Astrocyte of the cerebellum (primary cell): Measurements from ENCODE around the gene GLI3.

Source experiments
- DNase-seq: peaks from one replicate; pipeline ENCODE4 v3.0.0-alpha.2; 2011; ENCODE audit warnings: low read depth
- H3K4me3 ChIP-seq: 2 replicates; pipeline ENCODE4 v1.5.1; 2011; ENCODE audit warnings: mild to moderate bottlenecking, low read depth, low read length, moderate library complexity
- in situ Hi-C: cut with HindIII; loops from 2 replicates; pipeline ENCODE4 v1.10.0; 2017; ENCODE audit warnings: low sequenced_read_pairs
- TF ChIP-seq, protein P1 (sequence below): IDR thresholded peaks from 2 replicates; pipeline ENCODE4 v1.5.1; 2012; ENCODE audit warnings: low read length, low read depth, moderate library complexity, mild to moderate bottlenecking; ENCODE audit errors: missing control alignments

The GLI3 gene

DNA sequence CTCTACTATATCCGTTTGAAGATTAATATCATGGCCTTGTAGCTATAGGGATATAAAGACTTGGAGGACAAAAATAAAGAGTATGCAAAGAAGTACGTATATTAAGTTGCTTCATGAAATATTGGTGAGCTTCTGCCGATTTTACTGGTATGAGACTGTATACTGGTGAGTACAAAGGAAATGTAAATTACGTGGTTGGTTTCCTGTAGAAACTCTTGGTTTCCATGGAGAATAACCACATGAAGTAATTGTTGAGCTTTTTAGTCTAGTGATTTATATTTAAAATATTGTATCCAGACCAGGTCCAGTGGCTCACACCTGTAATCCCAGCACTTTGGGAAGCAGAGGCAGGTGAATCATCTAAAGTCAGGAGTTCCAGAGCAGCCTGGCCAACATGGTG is 32.2 kb upstream of the GLI3 start:
- in situ Hi-C loops = no loop called here
- DNase-seq = peak; percentile 42
- H3K4me3 ChIP-seq = no peak overlapping the region
- TF ChIP-seq, protein P1, sequence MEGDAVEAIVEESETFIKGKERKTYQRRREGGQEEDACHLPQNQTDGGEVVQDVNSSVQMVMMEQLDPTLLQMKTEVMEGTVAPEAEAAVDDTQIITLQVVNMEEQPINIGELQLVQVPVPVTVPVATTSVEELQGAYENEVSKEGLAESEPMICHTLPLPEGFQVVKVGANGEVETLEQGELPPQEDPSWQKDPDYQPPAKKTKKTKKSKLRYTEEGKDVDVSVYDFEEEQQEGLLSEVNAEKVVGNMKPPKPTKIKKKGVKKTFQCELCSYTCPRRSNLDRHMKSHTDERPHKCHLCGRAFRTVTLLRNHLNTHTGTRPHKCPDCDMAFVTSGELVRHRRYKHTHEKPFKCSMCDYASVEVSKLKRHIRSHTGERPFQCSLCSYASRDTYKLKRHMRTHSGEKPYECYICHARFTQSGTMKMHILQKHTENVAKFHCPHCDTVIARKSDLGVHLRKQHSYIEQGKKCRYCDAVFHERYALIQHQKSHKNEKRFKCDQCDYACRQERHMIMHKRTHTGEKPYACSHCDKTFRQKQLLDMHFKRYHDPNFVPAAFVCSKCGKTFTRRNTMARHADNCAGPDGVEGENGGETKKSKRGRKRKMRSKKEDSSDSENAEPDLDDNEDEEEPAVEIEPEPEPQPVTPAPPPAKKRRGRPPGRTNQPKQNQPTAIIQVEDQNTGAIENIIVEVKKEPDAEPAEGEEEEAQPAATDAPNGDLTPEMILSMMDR = no peak

DNA sequence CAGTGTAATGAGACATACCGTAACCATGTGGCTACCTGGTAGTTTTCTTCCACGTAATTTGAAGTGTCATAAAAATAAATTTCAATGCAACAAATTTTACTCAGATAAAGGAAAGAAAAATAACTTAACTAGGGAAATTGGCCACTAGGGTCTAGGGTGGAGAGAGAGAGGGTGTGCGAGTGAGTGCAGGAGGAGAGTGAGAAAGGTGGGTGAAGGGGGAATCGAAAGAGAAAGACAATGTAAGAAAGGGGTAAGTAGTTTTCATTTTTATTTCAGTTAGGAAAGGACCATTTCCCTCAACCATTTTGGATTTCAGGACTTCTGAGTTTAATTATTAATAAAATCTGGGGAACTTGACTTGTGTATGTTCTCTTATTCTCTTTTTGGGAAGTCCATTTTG is 27.7 kb upstream of the GLI3 start:
- in situ Hi-C loops = no loop called here
- no peak overlapping the region for H3K4me3 ChIP-seq
- DNase-seq = no peak
- TF ChIP-seq, protein P1 = no peak

DNA sequence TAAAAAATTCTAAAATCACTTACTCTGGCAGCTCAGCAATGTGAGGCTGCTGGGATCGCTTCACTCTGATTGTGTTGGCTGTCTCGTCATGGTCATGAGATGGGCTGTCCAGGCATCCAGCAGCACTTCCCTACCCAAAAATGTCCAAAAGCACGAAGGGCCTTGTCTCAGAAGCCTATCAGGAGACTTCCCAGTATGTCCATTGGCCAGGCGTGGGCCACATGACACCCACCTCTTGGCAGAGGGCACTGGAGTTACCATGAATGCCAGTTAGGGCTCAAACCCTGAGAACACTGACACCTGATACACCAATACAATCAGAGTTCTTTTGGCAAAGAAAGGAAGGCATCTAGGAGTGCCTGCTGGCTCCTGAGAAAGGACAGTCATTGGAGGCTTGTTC is 27.0 kb upstream of the GLI3 start:
- H3K4me3 ChIP-seq = no peak overlapping the region
- DNase-seq = no peak
- TF ChIP-seq, protein P1 = no peak
- in situ Hi-C loops = no loop called here

DNA sequence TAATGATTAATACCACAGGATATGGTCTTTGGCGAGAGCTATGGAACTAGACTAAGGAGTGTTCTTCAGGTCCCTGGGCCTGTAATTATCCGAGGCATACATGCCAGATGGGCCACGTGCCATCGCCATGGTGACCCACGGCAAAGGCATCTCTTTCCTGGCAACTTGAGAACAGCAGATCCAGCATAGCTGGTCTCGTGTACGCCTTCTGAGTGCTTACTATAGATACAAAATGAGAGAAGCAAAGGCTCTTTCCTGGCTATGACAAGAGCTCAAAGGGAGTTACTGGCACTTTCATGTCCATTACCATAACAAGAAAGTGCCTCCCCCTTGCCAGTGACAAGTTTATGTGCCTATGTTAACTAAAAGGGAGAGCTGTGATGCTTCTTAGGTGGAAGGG is 26.0 kb upstream of the GLI3 start:
- in situ Hi-C loops = no loop called here
- DNase-seq = peak; percentile 72
- H3K4me3 ChIP-seq = no peak overlapping the region

DNA sequence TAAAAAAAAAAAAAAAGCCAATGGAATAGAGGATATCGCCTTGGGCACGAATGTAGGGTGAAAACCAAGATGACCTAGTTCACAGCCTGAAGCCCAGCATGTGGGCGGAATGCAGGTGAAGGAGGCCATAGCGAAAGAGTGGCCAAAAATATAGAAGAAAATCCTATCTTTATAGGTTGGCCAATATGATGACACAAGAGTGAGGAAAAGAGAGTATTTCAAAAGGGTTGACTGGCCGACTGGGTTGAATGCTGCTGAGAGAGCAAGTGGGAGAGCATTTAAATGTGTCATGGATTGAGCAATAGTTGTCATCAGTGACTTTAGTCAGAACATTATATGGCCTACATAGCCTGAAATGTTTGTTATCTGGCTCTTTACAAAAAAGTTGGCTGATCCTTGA is 17.2 kb upstream of the GLI3 start:
- TF ChIP-seq, protein P1 = no peak
- no peak for DNase-seq

More for the DNA sequence above, 26.0 kb upstream of the GLI3 start:
- TF ChIP-seq, protein P1 = no peak

DNA sequence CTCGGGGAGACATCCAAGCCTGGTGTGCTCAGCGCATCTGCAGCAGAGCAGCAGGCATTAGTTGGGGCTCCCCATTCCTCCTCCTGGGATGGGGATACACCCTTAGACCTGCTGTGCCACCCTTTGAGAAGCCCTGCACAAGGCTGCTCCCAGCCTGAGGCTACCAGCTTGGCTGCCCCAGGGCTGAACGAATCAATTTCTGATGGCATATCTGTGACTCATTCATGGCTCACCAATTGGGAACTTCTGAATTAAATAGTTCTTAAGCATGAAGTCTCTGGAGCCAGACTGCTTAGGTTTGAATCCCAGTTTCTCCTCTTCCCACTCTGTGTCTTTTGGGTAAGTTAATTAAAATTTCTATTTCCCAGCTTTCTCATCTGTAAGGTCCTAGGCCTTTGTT is 16.3 kb upstream of the GLI3 start:
- DNase-seq = no peak
- H3K4me3 ChIP-seq = no peak overlapping the region
- TF ChIP-seq, protein P1 = no peak
- in situ Hi-C loops = no loop called here

More for the DNA sequence above, 17.2 kb upstream of the GLI3 start:
- in situ Hi-C loops = no loop called here
- no peak overlapping the region for H3K4me3 ChIP-seq

DNA sequence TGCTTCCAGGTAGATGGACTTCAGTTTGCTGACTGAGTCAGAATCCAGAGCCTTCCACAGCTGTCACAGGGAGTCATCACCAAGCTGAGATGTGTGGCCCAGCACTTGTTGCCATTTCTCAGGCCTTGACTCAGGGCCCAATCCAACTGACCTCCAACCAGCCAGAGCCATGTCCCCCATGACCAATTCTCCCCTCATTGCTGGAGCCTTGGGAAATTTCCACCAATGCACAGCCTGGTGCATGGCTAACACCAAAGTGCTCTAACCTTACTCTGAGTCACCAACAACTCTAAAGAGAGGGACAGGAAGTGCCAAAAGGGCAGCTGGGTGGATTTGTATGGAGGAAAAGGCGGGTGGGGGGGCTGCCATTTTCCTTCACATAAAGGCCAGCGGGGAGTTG is 13.4 kb upstream of the GLI3 start:
- DNase-seq = no peak
- TF ChIP-seq, protein P1 = no peak
- H3K4me3 ChIP-seq = no peak overlapping the region
- in situ Hi-C loops = no loop called here
